AG09309 (cell line): ENCODE data around the gene LYL1.

Experiments
- DNase-seq: peaks from one replicate; pipeline ENCODE4 v3.0.0-alpha.2; 2010; ENCODE audit warnings: low read depth
- H3K4me3 ChIP-seq: 2 replicates; pipeline ENCODE4 v1.5.1; 2011; ENCODE audit warnings: mild to moderate bottlenecking, low read depth, low read length, moderate library complexity; ENCODE audit not compliant: control insufficient read depth
- CTCF ChIP-seq: IDR thresholded peaks from 2 replicates; pipeline ENCODE4 v1.5.1; 2011; ENCODE audit warnings: mild to moderate bottlenecking, low read depth, low read length, inconsistent platforms; ENCODE audit not compliant: insufficient read depth, control insufficient read depth; ENCODE audit errors: missing control alignments

LYL1 gene

GRCh38 chr19:13056052-13056660 is 46.5 kb downstream of the LYL1 start:
- H3K4me3 ChIP-seq: peak overlapping the region; percentile 19
- no peak for DNase-seq
- no peak for TF ChIP-seq CTCF

GRCh38 chr19:13055213-13056051 is 47.2 kb downstream of the LYL1 start:
- peak overlapping the region; percentile 19 for H3K4me3 ChIP-seq
- peak; percentile 8 for TF ChIP-seq CTCF
- DNase-seq: peak; percentile 87

GRCh38 chr19:13054626-13055212 is 47.9 kb downstream of the LYL1 start:
- no peak overlapping the region for H3K4me3 ChIP-seq

GRCh38 chr19:13053761-13054625 is 48.7 kb downstream of the LYL1 start:
- no peak for TF ChIP-seq CTCF
- DNase-seq: peak; percentile 83
- no peak overlapping the region; the same call in 1 of the 2 replicates for H3K4me3 ChIP-seq

More at GRCh38 chr19:13054626-13055212, 47.9 kb downstream of the LYL1 start:
- TF ChIP-seq CTCF: no peak
- no peak for DNase-seq

GRCh38 chr19:13053238-13053637 is 49.4 kb downstream of the LYL1 start:
- TF ChIP-seq CTCF: no peak
- H3K4me3 ChIP-seq: no peak overlapping the region
- no peak for DNase-seq
